Left colon (tissue), 2 donors: ENCODE measurements around the gene MPHOSPH6. TPM values are rescaled to one million over a fixed set of nuclear protein-coding genes. Genes with fewer than 3 reads are reported as not detected.
A peak's percentile ranks its signal among the peaks of the same experiment; 100 is the strongest.
"Not testable (repeated sequence)": the region's sequence is repeated elsewhere in the genome, so short reads cannot be mapped to it uniquely, and the experiment has no call there.

Experiments used
- ATAC-seq: fragments of 200-7000 bp; cut with Tn5 transposase; one replicate; pipeline ENCODE4 v1.9.1; 2020; ENCODE audit warnings: mild to moderate bottlenecking, moderate library complexity
- DNase-seq, 2 donors: peaks; one replicate each; pipeline ENCODE4 v3.0.0-alpha.2; 2020
- intact Hi-C, 2 donors: fragments of 100-400 bp; cut with DNase I in 1 of 2; cut with micrococcal nuclease in 1 of 2; formaldehyde crosslinking; loops; one replicate each; pipeline versions ENCODE4 v1.11.2 to v1.14.0; 2022; cut with DNase I, micrococcal nuclease
- total RNA-seq, 2 donors: library from RNA; stranded (reverse); fragmentation: NEBNext Ultra II Directional; extraction: Animal tissue kit (Norgen Biotek cat#: 25700); gene quantifications; one replicate each; pipeline ENCODE4 v1.2.1, GENCODE V29; 2021
- donor health status: DM: no; HTN: no; CAD: no.
- donor health status: DM: yes; HTN: yes; CAD: no.

MPHOSPH6 gene
- total RNA-seq, 2 donors from 2014 or later = 13.7 to 23.4 TPM

DNA sequence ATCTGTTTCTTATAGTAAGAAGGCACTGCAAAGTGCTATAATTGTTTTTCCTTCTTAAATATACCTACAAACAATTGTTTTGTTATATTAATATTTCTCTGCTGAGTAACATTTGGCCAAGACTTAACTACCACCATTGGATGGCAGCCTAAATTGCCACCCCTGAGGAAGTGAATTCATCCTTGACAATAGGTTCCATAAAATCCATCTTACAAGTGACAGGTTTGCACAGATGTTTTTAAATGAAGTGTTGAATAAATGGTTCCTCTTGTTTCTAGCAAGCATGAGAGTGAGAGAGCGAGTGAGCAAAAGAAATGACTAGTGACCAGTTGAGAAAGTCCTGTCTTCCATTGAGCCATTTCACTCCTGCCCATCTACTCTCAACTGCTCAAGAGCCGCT is 8.3 kb upstream of the MPHOSPH6 start:
- ATAC-seq = no peak
- intact Hi-C loops = no loop called here

DNA sequence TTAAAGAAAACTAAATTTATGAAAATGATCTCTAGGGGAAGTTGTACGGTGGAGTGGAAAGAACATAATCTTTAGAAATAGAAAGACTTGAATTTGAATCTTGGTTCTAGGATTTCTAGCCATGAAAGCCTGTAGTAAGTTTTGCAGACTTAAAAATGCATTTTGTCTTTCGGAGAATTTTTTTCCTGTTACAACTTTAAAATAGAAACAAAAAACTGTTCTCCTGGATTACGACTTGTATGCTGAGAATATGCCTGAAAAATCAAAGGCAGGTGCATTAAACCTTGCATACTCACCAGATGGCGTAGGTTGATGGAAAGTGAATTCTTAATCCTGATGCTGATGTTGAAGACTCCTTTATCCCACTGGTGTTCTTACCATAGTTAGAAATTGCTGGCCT is 7.5 kb upstream of the MPHOSPH6 start:
- ATAC-seq (no peak), DNase-seq (no peak)
- intact Hi-C loops = no loop called here

More for the DNA sequence above, 8.3 kb upstream of the MPHOSPH6 start:
- DNase-seq = no peak

DNA sequence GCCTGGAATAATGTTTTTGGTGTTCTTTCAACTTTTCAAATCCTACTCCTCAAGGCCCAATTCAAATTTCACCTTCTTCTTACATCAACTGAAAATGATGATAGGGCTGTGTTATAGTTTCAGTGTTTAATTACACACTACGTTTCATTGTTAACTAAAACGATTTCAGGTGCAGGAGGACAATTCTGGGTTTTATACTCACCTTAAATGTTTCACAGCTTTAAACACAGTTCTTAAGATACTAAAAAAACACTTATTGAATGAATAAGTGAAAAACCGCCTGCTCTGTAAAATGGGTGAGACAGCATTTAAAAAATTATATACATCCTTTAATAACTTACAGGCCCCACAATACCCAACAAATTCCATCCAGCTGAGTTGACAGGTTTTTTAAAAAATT is 6.2 kb upstream of the MPHOSPH6 start:
- ATAC-seq = no peak

DNA sequence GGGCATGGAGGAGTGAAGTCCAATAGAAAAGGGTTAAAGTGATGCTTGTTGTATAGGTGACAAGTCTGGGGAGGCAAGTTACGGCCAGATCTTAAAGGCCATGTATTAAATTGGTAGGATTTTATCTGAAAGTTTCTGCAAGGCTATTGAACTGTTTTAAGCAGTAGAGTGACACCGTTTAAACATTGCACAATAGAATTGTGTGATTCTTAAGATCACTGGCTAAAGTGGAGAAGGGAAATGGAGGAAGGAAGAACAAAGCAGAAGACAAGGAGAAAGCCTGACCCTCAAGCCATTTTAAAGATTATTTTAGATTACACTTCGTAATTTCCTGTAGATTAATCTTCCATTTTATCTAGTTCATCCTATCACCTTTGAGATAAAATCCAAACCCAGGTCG is 5.6 kb upstream of the MPHOSPH6 start:
- ATAC-seq (no peak), DNase-seq (no peak)
- intact Hi-C loops = no loop called here

More for the DNA sequence above, 6.2 kb upstream of the MPHOSPH6 start:
- DNase-seq = no peak
- intact Hi-C loops = no loop called here

DNA sequence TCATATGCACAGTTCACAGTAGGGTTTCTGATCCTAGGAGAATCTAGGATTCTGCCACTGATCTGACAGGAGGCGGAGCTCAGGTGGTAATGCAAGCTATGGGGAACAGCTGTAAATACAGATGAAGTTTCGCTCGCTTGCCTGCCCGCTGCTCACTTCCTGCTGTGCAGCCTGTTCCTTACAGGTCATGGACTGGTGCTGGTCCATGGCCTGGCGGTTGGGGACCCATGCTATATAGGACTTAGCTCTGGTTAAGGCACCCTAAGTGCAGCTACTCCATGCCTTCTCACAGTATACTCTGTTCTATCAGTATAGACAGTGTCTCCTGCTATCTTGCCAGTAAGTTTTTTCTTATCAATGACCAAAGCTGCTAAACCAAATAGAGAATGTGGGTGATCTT is 2.4 kb downstream of the MPHOSPH6 start:
- DNase-seq (no peak), ATAC-seq (no peak)
- intact Hi-C loops = no loop called here

DNA sequence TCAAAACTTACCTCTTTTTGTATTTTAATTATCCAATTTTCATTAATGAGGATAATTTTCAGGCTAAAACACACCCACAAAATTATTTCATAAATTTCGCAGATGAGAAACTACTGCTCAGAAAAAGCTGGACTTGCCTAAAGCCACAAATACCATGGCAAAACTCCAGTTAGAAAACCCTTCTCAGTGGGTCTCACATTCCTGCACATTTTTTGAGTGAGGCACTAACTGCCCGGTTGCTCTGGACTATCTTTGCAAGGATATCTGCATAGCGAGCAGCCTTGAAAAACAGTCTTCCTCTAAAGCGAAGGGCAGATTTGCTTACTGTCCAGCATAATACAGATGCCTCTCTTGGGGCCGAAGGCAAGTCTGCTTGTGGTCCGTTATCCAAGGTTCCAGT is 9.8 kb downstream of the MPHOSPH6 start:
- intact Hi-C loops = no loop called here
- DNase-seq (no peak), ATAC-seq (no peak)

DNA sequence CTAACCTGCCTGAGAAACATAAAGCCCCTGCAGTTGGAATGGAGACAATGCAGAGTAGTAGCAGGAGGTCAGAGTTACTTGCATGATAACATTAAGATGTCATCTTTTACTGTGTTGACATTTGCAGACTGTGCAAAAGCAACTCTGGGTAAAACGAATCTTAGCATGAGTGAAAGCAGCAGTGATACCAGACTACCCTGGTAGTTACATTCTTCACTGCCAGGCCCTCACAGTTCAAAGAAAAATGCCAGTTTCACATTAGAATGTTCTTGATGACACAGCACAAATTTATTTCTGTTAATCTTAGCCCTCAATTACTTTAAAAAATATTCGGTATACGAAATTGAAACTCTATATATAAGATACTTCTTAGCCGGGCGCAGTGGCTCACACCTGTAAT is 12.2 kb downstream of the MPHOSPH6 start:
- DNase-seq (no peak), ATAC-seq (no peak)
- intact Hi-C loops = no loop called here

DNA sequence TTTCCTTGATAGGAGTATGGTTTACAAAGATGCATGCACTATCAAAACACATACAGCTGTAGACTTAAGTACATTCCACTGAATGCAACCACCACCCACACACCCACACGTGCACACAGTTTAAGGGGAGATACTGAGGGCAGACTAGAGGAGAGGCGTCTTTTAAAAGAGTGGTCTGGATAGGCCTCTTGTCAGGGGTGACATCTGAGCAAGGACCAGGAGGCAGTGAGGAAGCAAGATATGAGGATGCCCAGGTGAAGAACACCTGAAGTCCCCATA is 12.6 kb downstream of the MPHOSPH6 start:
- ATAC-seq = no peak
- intact Hi-C loops = no loop called here

DNA sequence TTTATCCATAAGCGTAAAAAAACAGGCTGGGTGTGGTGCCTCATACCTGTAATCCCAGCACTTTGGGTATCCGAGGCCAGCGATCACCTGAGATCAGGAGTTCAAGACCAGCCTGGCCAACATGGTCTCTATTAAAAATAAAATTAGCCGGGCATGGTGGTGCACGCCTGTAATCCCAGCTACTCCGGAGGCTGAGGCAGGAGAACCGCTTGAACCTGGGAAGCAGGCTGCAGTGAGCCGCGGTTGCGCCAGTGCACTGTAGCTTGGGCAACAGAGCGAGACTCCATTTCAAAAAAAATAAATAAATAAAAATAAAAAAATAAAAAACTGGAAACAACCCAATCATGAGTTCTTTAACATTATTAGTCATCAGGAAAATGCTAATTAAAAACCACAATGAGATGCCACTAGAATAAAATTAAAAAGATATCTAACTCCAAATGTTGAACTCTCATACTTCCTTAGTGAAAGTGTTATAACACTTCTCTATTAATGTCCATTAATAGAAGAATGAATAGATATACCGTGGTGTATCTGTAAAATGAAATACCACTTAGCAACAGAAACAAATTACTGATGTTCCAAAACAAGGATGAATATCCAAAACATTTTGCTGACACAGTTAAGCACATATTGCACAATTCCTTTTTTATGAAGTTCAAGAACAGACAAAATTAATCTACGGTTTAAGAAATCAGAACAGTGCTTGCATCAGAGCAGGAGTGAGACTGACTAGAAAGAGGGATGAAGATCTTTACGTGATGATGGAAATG is 13.1 kb downstream of the MPHOSPH6 start:
- ATAC-seq (no peak), DNase-seq (no peak)
- intact Hi-C loops = no loop called here

More for the DNA sequence above, 12.6 kb downstream of the MPHOSPH6 start:
- no peak for DNase-seq

DNA sequence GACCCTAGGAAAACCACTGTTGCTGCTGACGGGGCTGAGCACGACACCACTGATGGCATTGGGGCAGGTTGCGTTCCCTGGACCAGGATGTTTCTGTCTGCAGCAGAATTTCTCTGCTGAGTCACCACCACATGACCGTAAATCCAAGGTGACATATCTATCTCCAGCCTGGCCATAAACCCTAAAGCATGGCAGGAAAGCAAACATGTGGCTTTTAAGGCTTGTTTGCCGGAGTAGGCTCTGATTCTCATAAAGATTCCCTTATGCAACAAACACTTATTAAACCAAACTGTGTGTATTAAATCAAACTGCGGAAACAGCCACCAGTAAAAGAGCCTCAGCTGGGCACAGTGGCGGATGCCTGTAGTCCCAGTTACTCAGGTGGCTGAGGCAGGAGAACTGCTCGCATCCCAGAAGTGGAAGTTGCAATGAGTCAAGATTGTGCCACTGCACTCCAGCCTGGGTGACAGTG is 17.3 kb downstream of the MPHOSPH6 start:
- intact Hi-C loops = no loop called here
- ATAC-seq (peak; percentile 98), DNase-seq (peak; percentile 21 to 52)

DNA sequence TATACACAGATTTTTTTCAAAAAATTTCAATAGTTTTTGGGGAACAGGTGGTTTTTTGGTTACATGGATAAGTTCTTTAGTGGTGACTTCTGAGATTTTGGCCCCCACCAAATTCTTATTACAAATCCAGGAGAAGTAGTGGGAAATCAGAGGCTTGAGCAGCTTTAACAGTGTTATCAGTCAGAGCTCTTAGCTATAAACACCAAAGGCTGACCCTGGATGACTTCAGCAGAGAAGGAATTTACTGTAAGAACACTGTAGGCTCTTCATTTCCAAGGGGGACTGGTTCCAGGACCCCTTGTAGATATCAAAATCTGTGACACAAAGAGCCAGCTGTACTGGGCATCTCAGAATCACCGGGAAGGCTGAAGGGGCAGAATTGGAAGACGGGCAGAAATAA is 17.8 kb downstream of the MPHOSPH6 start:
- ATAC-seq = no peak
- no peak for DNase-seq
- intact Hi-C loops = no loop called here

DNA sequence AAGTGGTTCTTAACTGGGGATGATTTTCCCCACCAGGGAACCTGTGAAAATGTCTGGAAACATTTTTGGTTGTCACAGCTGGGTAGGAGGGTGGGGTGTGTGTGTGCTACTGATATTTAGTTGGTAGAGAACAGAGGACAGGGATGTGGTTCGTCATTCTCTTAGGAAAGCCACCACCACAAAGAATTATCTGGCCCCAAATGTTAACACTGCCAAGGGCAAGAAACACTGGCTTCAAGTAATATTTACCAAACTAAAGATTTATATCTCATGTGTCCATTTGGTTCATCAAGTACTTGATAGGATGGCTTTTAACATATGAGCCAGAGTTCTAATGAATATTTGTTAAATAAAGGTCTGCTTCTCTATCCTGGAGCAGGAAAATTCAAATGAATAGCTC is 19.5 kb downstream of the MPHOSPH6 start:
- no peak for ATAC-seq
- intact Hi-C loops = no loop called here
- no peak for DNase-seq

DNA sequence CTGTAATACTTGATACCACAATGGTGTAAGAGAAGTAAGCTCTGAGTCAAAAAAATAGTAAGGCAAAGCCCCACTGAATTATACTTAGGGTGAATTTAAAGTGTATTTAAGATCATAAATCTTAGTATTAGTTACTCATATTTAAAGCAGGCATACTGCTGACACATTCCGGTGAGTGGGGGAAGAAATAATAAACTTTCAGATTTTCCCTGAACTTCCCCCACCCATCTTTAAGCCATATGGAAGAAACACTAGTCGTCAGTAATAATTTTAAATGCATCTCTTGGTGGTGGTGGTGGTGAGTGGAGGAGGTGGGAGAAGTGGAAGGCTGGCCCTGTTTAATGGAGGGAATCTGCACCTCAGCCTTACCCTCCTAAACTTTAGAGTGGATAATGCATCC is 20.5 kb downstream of the MPHOSPH6 start:
- intact Hi-C loops = no loop called here
- no peak for DNase-seq
- no peak for ATAC-seq

DNA sequence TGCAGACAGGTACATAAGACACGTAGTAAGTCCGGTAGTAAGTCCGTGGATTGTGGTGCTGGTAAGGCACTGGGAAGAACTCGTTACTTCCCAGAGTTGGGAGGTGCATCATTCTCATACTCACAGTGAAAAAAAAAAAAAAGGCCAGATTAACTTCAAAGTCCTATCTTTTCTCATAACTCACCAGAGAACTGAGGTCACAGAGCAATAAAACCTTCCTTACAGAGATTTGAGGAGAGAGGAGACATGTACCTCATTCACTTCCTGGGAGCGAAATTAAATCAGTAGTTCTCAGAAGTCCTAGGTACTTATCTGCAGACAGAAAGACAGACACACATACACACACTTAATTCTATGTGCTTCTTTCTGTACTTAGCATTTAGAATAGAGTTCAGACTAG is 22.5 kb downstream of the MPHOSPH6 start:
- ATAC-seq (no peak), DNase-seq (no peak)
- intact Hi-C loops = no loop called here

DNA sequence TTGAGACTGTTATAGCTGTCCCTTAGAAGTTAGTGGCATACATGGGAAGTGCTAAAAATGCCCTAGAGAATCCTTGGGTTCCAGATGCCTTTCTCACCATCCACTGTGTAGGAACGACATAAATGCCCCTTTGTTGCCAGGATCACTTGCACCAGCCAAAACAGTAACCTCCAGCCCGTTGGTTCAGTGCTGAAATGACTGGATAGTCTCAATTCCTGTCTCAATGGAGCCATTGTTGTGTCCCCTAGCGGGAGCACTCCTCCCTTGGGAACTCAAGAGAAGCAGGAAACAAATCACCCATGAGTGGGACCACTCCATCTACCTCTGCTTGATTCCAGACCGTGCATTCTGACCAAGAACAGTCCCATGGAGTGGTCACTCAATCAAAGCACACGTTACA is 23.1 kb downstream of the MPHOSPH6 start:
- intact Hi-C loops = no loop called here
- ATAC-seq = no peak
- DNase-seq = no peak

DNA sequence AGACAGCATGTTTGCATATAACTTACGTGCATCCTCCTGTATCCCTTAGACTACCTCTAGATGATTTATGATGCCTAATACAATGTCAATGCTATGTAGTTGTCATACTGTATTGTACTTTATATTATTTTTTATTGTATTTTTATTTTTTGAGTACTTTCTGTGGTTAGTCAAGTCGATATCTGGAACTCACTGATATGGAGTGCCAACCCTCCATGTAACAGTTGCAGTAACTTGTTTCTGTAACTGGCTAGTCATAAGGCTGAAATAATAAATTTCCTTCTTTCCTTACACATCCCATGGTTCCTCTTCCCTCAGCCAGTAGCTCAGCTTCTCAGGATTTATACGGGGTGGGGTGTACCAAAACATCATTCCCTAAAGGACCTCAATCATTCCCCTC is 23.5 kb downstream of the MPHOSPH6 start:
- ATAC-seq (no peak), DNase-seq (no peak)
- intact Hi-C loops = no loop called here

DNA sequence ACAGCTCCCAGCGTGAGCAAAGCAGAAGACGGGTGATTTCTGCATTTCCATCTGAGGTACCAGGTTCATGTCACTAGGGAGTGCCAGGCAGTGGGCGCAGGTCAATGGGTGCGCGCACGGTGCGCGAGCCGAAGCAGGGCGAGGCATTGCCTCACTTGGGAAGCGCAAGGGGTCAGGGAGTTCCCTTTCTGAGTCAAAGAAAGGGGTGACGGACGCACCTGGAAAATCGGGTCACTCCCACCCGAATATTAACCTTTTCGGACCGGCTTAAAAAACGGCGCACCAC is 30.8 kb downstream of the MPHOSPH6 start:
- intact Hi-C loops = not testable (repeated sequence)

DNA sequence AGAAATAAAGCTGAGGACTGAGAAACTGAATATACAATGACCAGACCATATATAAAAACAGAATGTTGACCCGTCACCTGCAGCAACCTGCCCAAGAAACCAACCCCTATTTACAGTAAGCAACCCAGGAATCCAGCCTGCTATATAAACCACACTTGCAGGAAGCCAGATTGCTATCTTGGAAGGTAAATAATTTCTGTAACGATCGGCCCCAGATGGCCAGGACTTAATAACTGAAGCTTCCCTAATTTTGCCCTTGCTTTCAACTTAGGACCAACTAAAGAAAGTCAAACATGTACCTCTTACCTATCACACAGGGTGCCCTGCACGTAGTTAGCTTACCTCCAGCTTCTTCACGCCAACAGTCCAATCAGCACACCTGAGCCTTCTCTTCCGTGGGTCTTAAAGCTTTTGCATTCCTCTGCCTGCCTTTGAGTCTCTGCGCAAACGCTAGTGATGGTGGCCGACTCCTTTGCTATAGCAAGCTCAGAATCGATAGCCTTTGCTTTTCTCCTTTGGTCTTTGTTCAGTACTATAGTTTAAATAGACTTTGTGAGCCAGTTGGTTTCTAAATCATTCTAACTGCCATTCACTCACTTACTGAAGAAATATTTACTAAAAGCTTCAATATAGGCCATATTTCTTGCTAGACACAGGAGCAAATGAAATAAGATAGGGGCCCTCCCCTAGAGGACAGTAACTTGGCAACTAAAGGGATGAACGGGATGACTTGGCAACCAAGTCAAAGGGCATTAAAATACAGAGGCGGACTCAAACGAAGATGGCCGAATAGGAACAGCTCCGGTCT is 31.3 kb downstream of the MPHOSPH6 start:
- intact Hi-C loops = no loop called here
- ATAC-seq (peak; percentile 64), DNase-seq (no peak)

More for the DNA sequence above, 30.8 kb downstream of the MPHOSPH6 start:
- peak in 1 of 2 donors; percentile 37 for DNase-seq
- ATAC-seq = not testable (repeated sequence)

DNA sequence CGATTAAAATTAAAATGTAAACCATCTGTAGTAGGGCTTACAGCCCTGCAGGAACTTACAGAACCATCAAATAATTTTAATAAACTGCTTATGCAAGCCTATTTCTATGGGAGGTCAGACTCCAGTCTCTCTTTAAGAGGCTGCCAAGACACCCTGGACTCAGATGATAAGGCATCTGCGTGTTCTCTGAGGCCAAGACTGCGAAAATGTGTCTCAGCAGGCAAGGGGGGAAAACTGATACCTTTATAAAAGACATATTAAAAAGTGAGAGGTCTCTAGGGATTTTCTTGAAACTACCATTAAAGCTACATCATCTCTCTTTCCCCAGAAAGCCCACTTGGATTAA is 32.2 kb downstream of the MPHOSPH6 start:
- intact Hi-C loops = no loop called here
- no peak for ATAC-seq
- no peak for DNase-seq

DNA sequence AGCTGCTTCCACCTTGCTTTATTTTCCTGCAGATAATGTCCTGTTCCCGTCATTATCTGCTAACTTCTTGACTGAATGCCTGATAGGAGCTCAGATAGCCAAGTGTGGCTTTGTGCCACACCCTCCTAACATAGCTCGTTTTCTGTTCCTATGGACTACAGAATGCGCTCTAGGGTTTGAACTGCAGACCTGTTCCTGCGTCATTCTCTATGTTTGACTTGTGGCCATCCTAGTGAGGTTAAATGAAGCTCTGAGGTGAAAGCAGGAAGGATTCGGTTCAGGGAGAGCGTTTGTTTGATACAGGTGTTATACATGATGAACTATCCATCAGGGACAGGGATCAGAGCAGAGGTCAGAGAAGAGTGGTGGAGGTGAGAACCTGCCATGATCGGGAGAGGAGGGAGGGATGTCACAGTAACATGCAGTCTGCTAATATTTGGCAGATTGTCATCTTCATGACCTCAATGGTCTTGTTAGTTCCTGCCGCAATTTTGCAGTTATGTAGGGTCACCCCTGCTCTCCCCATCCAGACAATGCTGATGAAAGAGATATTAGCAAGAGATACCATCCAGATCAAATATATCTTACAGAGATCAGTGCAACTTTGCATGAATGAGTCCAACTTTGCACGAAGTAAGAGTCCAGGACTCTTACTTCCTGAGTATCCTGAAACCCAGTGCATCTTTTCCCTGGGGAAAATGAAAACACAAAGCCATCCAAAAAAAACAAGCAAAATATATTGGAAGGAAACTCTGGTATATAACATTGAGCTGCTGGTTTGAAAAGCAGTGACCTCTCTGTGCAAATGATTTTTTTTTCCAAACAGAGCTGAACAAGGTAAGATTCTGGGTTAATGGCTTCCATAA is 32.8 kb downstream of the MPHOSPH6 start:
- no peak for ATAC-seq
- intact Hi-C loops = no loop called here

More for the DNA sequence above, 32.8 kb downstream of the MPHOSPH6 start:
- no peak for DNase-seq
